Pancreas (tissue), 10 donors: ENCODE results near the gene SMARCD3. TPM values are rescaled to one million over a fixed set of nuclear protein-coding genes. Genes with fewer than 3 reads are reported as not detected.

Experiments used
- ATAC-seq, 4 donors: fragments of 200-7000 bp; cut with Tn5 transposase; one replicate each; pipeline versions ENCODE4 v1.8.0 to v1.9.1; 2020; ENCODE audit warnings: mild to moderate bottlenecking in 4 of 4, moderate library complexity in 4 of 4
- DNase-seq, 6 donors: peaks; one replicate each; pipeline ENCODE4 v3.0.0-alpha.2; 2020
- FAIRE-seq: peaks from 2 replicates; lab custom pipeline; 2012; peaks lifted over from hg19 to GRCh38; lab: Jason Lieb, UNC
- H3K27ac ChIP-seq, 4 donors: fragments of 200-600 bp; sonication (generic); 1 replicate in 3 of 4; 2 replicates in 1 of 4; pipeline versions ENCODE4 v1.5.0 to v1.8.0; 2020
- H3K27me3 ChIP-seq, 4 donors: fragments of 200-600 bp; one replicate each; pipeline ENCODE4 v1.8.0; 2021
- H3K36me3 ChIP-seq, 3 donors: fragments of 200-600 bp; sonication (generic) in 1 of 3; one replicate each; pipeline versions ENCODE4 v1.5.0 to v1.8.0; 2020 to 2021
- H3K4me1 ChIP-seq, 3 donors: fragments of 200-600 bp; one replicate each; pipeline ENCODE4 v1.8.0; 2021
- H3K4me3 ChIP-seq, 4 donors: fragments of 200-600 bp; sonication (generic) in 2 of 4; one replicate each; pipeline versions ENCODE4 v1.5.0 to v1.8.0; 2020 to 2021
- H3K9me3 ChIP-seq, 4 donors: fragments of 200-600 bp; one replicate each; pipeline ENCODE4 v1.8.0; 2021
- WGBS, 2 donors: extraction: QIAGEN DNeasy Blood & Tissue Kit; methylation state at CpG; one replicate each; pipeline ENCODE4 v1.1.7; 2013; 5-methylcytosine and 5-hydroxymethylcytosine counted together
- intact Hi-C, 3 donors: fragments of 100-400 bp; cut with DNase I; formaldehyde crosslinking; loops; one replicate each; pipeline versions ENCODE4 v1.11.1 to v1.14.2; 2022
- polyA plus RNA-seq, 2 donors: library from polyadenylated mRNA; stranded (reverse); fragments of 200-250 nt; gene quantifications; one replicate each; pipeline ENCODE4 v1.2.3, GENCODE V29; 2013
- total RNA-seq, 6 donors: library from RNA; stranded (reverse); fragmentation: NEBNext Ultra II Directional in 4 of 6; extraction: Animal tissue kit (Norgen Biotek cat#: 25700) in 4 of 6; gene quantifications; one replicate each; pipeline versions ENCODE4 v1.2.1 to v1.2.4, GENCODE V29; 2021 to 2023
- TF ChIP-seq, protein P1 (sequence below), 4 donors: fragments of 200-600 bp; sonication (generic) in 3 of 4; IDR thresholded peaks; one replicate each; pipeline versions ENCODE4 v1.5.0 to v1.8.0; 2021; ENCODE audit warnings: antibody characterized with exemption in 4 of 4
- donor health status: healthy with polysubstance abuse.
- donor health status: DM: no; HTN: no; CAD: no; lungs with moderate emphysema.
- donor health status: DM: no; HTN: no; CAD: no.
- donor health status: control.
- donor health status: control.
- donor health status: Bipolar disorder and iron deficiency.
- donor health status: DM: yes; HTN: yes; CAD: no.
- donor health status: DM: no; HTN: no; CAD: no.
- donor health status: DM: no; HTN: no; CAD: no.
- donor health status: DM: yes; HTN: yes; CAD: no.

The SMARCD3 gene
- total and polyA plus RNA-seq, 8 donors = 13.0 to 69.9 (median 22.7) TPM

DNA sequence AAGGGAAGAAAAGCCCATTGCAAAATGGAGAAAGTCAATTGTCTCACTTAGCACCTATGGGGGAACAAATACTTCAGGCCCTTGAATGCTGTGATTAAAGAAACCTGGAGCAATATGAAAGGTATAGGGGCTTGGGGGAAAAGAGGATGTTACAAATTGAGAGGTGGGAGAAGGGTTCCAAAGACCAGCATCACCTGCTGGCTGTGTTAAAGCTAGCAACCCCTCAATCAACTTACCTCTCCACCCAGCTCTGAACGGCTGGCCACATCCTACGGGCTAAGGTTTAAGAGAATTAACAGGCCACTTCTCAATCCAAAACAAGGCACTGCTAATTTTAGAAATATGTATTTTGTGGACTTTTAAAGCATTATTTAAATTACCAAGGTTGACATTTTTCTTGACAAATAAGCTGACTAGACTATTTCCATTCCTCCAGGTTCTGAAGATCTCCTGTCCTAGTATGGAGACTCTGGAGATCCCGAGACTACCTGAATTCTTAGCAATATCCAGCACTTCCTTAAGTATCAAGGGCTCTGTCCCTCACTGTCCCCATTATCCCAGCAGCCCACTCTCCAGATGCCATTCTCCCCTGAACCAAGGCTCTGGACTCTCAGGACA, 37.2 kb downstream of the SMARCD3 start:
- Histone ChIP-seq H3K36me3 (peaks cover 0 to 27% (median 11%) of the 10 kb centered on the region in 3 donors), H3K27me3 (no peaks in the 10 kb centered on the region), H3K4me1 (no peaks in the 10 kb centered on the region), H3K9me3 (no peaks in the 10 kb centered on the region), H3K4me3 (no peak overlapping the region), H3K27ac (no peak overlapping the region)
- no peak for FAIRE-seq
- WGBS, 2 donors = 66 to 76% methylated on average over 3 of the region's 3 CpGs
- no peak for DNase-seq
- ATAC-seq = no peak
- TF ChIP-seq, protein P1, sequence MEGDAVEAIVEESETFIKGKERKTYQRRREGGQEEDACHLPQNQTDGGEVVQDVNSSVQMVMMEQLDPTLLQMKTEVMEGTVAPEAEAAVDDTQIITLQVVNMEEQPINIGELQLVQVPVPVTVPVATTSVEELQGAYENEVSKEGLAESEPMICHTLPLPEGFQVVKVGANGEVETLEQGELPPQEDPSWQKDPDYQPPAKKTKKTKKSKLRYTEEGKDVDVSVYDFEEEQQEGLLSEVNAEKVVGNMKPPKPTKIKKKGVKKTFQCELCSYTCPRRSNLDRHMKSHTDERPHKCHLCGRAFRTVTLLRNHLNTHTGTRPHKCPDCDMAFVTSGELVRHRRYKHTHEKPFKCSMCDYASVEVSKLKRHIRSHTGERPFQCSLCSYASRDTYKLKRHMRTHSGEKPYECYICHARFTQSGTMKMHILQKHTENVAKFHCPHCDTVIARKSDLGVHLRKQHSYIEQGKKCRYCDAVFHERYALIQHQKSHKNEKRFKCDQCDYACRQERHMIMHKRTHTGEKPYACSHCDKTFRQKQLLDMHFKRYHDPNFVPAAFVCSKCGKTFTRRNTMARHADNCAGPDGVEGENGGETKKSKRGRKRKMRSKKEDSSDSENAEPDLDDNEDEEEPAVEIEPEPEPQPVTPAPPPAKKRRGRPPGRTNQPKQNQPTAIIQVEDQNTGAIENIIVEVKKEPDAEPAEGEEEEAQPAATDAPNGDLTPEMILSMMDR (IDR thresholded peaks at IDR 0.05) = no peak
- intact Hi-C loops = no loop called here

DNA sequence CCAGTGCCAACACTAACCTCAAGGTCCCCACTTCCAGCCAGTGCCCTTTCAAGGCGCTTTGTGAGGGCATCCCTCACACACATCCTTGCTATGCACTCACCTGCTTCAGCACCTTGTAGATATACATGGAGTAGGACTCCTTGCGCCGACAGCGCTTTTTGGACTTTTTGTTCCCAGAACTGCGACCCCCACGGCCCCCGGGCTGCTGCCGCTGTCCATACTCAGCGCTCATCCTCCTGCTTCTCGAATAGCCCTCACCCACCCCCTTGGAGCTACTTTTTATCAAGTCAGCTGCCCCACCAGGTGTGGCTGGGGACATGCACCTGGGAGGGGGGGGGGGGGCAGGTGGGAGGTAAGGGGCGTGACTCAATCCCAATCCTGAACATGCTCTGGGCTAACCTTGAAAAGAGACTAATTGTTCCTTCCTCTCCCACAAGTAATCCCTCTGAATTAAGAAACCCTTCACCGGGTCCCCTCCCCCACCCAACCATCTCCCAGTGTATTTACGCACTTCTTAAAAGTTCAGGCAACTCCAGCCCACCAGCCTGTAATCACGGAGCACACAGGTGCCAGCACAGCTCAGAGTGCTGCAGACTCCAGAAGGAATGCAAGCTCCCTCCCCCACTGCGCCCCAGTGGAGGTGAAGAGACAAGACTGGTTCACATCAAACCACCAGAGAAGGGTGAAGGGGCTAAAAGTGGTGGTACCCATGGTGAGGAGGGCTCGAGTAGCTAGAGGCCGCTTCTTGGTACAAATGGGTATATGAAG, 38.2 kb downstream of the SMARCD3 start, which contains the start of gene H2BK1:
TSS of gene H2BK1 (minus strand) at position 402 of the 768 bp plus-strand sequence. CDS start at position 232, 170 bp downstream.
- 56 to 61% methylated on average over 17 of the region's 17 CpGs for WGBS, 2 donors
- DNase-seq = no peak
- no peak for ATAC-seq
- Histone ChIP-seq H3K27me3 (no peaks in the 10 kb centered on the region), H3K4me1 (no peaks in the 10 kb centered on the region), H3K36me3 (peaks cover 0 to 20% (median 6%) of the 10 kb centered on the region in 3 donors), H3K4me3 (no peak within 1 kb of the TSS), H3K9me3 (no peaks in the 10 kb centered on the region), H3K27ac (no peak within 1 kb of the TSS)
- FAIRE-seq = no peak
- intact Hi-C loops = no loop called here
- TF ChIP-seq, protein P1 (IDR thresholded peaks at IDR 0.05) = no peak

DNA sequence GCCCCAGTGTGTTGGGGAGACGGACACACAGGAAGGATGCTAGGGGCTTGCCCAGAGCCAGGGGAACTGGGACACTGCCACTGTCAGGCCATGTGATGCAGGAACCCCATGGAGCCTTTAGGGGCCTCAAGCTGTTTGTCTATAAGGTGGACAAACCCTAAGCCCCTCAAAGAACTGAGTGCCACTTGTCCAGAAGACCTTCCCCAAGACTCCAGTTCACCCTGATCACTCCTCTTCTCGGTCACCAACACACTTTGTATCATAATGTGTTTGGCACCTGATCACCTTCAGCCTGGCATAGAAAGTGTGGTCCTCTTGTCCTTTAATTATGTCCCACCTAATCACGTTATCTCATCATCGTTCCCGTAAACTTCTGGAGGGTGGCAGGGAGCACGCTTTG, 38.9 kb downstream of the SMARCD3 start:
- no peaks in the 10 kb centered on the region for H3K27me3 ChIP-seq
- ATAC-seq (no peak), DNase-seq (no peak), FAIRE-seq (no peak)
- 59 to 70% methylated on average over 6 of the region's 6 CpGs for WGBS, 2 donors
- H3K9me3 ChIP-seq = no peaks in the 10 kb centered on the region
- no peak overlapping the region for H3K27ac ChIP-seq
- H3K4me1 ChIP-seq = no peaks in the 10 kb centered on the region
- intact Hi-C loops = no loop called here
- peaks cover 0 to 13% (median 6%) of the 10 kb centered on the region in 3 donors for H3K36me3 ChIP-seq
- TF ChIP-seq, protein P1 (IDR thresholded peaks at IDR 0.05) = no peak
- H3K4me3 ChIP-seq = no peak overlapping the region

DNA sequence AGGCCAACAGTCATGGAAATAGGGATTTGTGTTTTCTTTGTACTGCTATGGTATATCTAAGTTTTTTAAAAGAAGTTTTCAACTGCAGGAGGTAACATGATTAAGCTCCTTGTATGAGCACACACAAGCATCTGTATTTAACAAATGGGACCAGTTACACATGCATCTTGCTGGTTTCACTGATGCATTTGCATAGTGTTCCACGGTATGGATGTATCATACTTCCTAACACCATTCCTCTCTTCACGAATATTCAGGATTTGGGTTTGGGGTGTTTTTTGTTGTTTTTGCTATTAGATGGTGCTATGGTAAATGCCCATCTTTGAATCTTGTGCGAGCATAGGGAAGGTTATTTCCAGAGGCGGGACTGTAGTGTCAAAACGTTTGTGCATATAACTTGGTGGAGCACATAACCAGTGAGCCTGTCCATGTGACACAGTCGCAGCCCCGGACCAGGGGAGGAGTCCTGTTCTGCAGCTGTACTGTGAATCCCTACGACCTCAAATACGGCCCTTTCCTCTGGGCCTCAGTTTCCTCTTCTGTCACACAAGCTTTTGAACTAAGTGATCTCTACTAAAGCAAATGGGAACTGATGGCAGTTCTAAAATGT, 40.1 kb downstream of the SMARCD3 start:
- H3K4me1 ChIP-seq = no peaks in the 10 kb centered on the region
- ATAC-seq = no peak
- peaks cover 0 to under 1% (median 0%) of the 10 kb centered on the region in 3 donors for H3K36me3 ChIP-seq
- no peaks in the 10 kb centered on the region for H3K9me3 ChIP-seq
- no peak for DNase-seq
- intact Hi-C loops = no loop called here
- TF ChIP-seq, protein P1 (IDR thresholded peaks at IDR 0.05) = no peak
- no peak overlapping the region for H3K27ac ChIP-seq
- 47 to 54% methylated on average over 9 of the region's 9 CpGs for WGBS, 2 donors
- no peak for FAIRE-seq
- no peak overlapping the region for H3K4me3 ChIP-seq
- H3K27me3 ChIP-seq = no peaks in the 10 kb centered on the region
